Thoracic aorta (tissue), 2 donors: Measurements from ENCODE around the gene UCK1. TPM values are rescaled to one million over a fixed set of nuclear protein-coding genes. Genes with fewer than 3 reads are reported as not detected.

ENCODE experiments used
- ATAC-seq: fragments of 150-250 bp; one replicate; pipeline ENCODE4 v1.8.0; 2017; ENCODE audit warnings: low read depth; ENCODE audit not compliant: insufficient number of reproducible peaks, low FRiP score
- DNase-seq: peaks from one replicate; pipeline ENCODE4 v3.0.0-alpha.2; 2020; ENCODE audit warnings: low spot score
- H3K27ac ChIP-seq, 2 donors: fragments of 200-600 bp; sonication (generic); 1 replicate in 1 of 2; 2 replicates in 1 of 2; pipeline ENCODE4 v1.5.1; 2016; ENCODE audit warnings: mild to moderate bottlenecking in 2 of 2, moderate library complexity in 2 of 2
- H3K27me3 ChIP-seq: fragments of 200-600 bp; sonication (generic); replicated peaks from 2 replicates; pipeline ENCODE4 v1.6.0; 2016; ENCODE audit warnings: mild to moderate bottlenecking; ENCODE audit not compliant: insufficient read depth
- H3K36me3 ChIP-seq: fragments of 200-600 bp; sonication (generic); one replicate; pipeline ENCODE4 v1.5.1; 2016
- H3K4me1 ChIP-seq, 2 donors: fragments of 200-600 bp; sonication (generic); 1 replicate in 1 of 2; 2 replicates in 1 of 2; pipeline versions ENCODE4 v1.5.1 to v1.6.0; 2016; ENCODE audit warnings: low read depth in 2 of 2, mild to moderate bottlenecking in 1 of 2; ENCODE audit not compliant: control insufficient read depth in 1 of 2
- H3K4me3 ChIP-seq: fragments of 200-600 bp; sonication (generic); 2 replicates; pipeline ENCODE4 v1.5.1; 2016; ENCODE audit warnings: mild to moderate bottlenecking
- H3K9me3 ChIP-seq: fragments of 200-600 bp; sonication (generic); 2 replicates; pipeline ENCODE4 v1.5.1; 2016
- total RNA-seq, 2 donors: library from RNA; depleted of rRNA; stranded (reverse); fragments of >200 nt; gene quantifications; one replicate each; pipeline versions ENCODE4 v1.1.0 to v1.2.3, GENCODE V29; 2016
- TF ChIP-seq, protein P1 (sequence below): fragments of 200-600 bp; sonication (generic); IDR thresholded peaks from one replicate; pipeline ENCODE4 v1.5.1; 2019; ENCODE audit warnings: antibody characterized with exemption

Gene UCK1
- total RNA-seq, 2 donors from 2014 or later: 25.5 to 39.1 TPM

DNA sequence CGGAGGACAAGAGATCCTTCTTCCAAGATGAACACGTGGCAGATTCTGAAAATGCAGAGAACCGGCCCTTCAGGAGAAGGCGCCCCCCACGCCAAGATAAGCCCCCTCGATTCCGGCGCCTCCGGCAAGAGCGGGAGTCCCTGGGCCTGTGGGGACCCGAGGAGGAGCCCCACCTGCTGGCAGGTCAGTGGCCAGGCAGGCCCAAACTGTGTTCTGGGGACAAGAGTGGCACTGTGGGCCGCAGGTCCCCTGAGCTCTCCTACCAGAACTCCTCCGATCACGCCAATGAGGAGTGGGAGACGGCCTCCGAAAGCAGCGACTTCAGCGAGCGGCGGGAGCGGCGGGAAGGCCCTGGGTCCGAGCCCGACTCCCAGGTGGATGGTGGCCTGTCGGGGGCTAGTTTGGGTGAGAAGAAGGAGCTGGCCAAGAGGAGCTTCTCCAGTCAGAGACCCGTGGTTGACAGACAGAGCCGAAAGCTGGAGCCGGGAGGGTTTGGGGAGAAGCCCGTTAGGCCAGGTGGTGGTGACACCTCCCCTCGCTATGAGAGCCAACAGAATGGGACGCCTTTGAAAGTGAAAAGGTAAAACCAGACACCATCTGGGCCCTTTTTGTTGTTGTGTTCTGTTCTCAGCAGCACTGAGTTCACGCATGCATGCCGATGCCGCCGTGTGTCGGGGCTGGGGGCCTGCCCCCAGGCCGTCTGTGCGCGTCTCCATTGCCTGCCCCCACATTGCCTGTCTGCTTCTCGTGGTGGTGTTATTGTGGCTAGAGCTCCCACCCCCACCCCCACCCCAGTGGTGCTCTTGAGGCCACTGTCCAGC lies 54.9 kb downstream of the UCK1 start:
- Histone ChIP-seq H3K4me1 (no peaks in the 10 kb centered on the region), H3K27ac (no peak overlapping the region), H3K27me3 (no peaks in the 10 kb centered on the region), H3K4me3 (no peak overlapping the region), H3K36me3 (peaks cover 91% of the 10 kb centered on the region), H3K9me3 (no peaks in the 10 kb centered on the region)
- DNase-seq (no peak), ATAC-seq (no peak)
- TF ChIP-seq, protein P1, sequence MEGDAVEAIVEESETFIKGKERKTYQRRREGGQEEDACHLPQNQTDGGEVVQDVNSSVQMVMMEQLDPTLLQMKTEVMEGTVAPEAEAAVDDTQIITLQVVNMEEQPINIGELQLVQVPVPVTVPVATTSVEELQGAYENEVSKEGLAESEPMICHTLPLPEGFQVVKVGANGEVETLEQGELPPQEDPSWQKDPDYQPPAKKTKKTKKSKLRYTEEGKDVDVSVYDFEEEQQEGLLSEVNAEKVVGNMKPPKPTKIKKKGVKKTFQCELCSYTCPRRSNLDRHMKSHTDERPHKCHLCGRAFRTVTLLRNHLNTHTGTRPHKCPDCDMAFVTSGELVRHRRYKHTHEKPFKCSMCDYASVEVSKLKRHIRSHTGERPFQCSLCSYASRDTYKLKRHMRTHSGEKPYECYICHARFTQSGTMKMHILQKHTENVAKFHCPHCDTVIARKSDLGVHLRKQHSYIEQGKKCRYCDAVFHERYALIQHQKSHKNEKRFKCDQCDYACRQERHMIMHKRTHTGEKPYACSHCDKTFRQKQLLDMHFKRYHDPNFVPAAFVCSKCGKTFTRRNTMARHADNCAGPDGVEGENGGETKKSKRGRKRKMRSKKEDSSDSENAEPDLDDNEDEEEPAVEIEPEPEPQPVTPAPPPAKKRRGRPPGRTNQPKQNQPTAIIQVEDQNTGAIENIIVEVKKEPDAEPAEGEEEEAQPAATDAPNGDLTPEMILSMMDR: no peak

DNA sequence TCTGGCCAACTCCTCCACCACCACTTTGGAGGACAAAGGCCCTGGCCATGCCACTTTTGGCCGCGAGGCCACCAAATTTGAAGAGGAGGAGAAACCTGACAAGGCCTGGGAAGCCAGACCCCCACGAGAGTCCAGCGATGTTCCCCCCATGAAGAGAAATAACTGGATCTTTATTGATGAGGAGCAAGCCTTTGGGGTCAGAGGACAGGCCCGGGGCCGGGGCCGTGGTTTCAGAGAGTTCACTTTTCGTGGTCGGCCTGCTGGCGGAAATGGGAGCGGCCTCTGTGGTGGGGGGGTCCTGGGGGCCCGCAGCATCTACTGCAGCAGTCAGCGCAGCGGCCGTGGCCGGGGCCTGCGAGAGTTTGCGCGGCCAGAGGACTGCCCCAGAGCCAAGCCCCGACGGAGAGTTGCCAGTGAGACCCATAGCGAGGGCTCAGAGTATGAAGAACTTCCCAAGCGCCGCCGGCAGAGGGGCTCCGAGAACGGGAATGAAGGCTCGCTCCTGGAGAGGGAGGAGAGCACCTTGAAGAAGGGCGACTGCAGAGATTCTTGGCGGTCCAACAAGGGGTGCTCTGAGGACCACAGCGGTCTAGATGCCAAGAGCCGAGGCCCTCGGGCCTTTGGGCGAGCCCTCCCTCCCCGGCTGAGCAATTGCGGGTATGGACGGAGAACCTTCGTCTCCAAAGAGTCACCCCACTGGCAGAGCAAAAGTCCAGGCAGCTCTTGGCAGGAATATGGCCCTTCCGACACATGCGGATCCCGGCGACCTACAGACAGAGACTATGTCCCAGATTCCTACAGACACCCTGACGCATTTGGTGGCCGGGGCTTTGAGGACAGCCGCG lies 55.7 kb downstream of the UCK1 start:
- no peaks in the 10 kb centered on the region for H3K27me3 ChIP-seq
- H3K27ac ChIP-seq: no peak overlapping the region
- H3K4me1 ChIP-seq: no peaks in the 10 kb centered on the region
- no peak for ATAC-seq
- no peaks in the 10 kb centered on the region for H3K9me3 ChIP-seq
- no peak for DNase-seq
- H3K4me3 ChIP-seq: no peak overlapping the region
- TF ChIP-seq, protein P1: no peak
- peaks cover 92% of the 10 kb centered on the region for H3K36me3 ChIP-seq

DNA sequence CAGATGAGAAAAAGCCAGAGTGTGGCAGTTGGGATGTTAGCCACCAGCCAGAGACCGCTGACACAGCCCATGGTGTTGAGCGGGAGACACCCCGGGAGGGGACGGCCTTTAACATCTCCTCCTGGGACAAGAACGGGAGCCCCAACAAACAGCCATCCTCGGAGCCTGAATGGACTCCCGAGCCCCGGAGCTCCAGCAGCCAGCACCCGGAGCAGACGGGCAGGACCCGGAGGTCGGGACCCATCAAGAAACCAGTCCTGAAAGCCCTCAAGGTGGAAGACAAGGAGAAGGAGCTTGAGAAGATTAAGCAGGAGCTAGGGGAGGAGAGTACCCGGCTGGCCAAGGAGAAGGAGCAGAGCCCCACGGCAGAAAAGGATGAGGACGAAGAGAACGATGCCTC lies 56.4 kb downstream of the UCK1 start:
- H3K36me3 ChIP-seq: peaks cover 93% of the 10 kb centered on the region
- no peak for DNase-seq

DNA sequence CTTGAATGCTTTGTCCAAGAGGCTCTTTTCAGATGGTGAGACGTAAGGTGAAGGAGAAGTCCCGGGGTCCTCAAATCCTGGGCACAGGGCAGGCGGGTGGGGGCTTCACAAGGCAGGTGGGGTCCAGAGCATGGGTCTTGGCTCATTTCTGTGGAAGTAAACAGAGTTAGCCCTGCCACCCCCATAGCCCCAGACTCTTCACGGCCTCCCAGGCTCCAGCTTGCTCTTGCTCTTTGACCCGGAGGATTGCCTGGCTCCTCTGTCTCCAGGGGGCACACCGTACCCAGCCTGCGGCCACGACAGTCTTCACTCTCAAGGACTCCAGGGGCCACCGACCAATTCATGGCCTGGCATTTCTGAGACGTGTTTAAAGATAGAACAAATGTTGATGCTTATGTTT lies 57.2 kb downstream of the UCK1 start:
- peaks cover 92% of the 10 kb centered on the region for H3K36me3 ChIP-seq
- H3K4me1 ChIP-seq: no peaks in the 10 kb centered on the region
- H3K27me3 ChIP-seq: no peaks in the 10 kb centered on the region
- H3K9me3 ChIP-seq: no peaks in the 10 kb centered on the region
- ATAC-seq: no peak
- DNase-seq: no peak
- no peak overlapping the region for H3K27ac ChIP-seq
- no peak overlapping the region for H3K4me3 ChIP-seq
- TF ChIP-seq, protein P1: no peak

More for the DNA sequence above, 56.4 kb downstream of the UCK1 start:
- Histone ChIP-seq H3K4me1 (no peaks in the 10 kb centered on the region), H3K4me3 (no peak overlapping the region), H3K9me3 (no peaks in the 10 kb centered on the region), H3K27me3 (no peaks in the 10 kb centered on the region), H3K27ac (no peak overlapping the region)
- TF ChIP-seq, protein P1: no peak
- no peak for ATAC-seq

Other genes with a start within 250 kb of the UCK1 start
- gene PLPP7, start 241.5 kb downstream of the UCK1 start, total RNA-seq: 10 to 100 TPM; 14.2 to 29.0 TPM
- 100 to 1,000 TPM; 162 to 198 TPM for gene PRRC2B, start 137.2 kb downstream of the UCK1 start, total RNA-seq
- 10 to 100 TPM; 30.3 to 43.7 TPM for gene POMT1, start 28.3 kb downstream of the UCK1 start, total RNA-seq
- not detected for gene PRRT1B, start 14.3 kb upstream of the UCK1 start, total RNA-seq
- 10 to 100 TPM; 59.7 to 73.0 TPM for gene RAPGEF1, start 208.8 kb upstream of the UCK1 start, total RNA-seq